ENCODE data around the gene TIE1.

GRCh38 chr1:43360616-43361015, 59.8 kb downstream of the TIE1 start:
- TF ChIP-seq CTCF (IDR thresholded peaks at IDR 0.05; ENCODE audit: insufficient read depth, low read depth, low read length) (no peak), EZH2 (IDR thresholded peaks at IDR 0.05; ENCODE audit: insufficient read depth, low read length) (no peak)

Measured in astrocyte (in vitro differentiated cells and primary cell).